Measurements from ENCODE around the gene CA14. TPM values are rescaled to one million over a fixed set of nuclear protein-coding genes. Genes with fewer than 3 reads are reported as not detected.
A peak's percentile ranks its signal among the peaks of the same experiment; 100 is the strongest.

Gene CA14
- total and polyA plus RNA-seq, 9 of the 15 experiments (the other 6 are each of a cell fraction or from before 2014, with no cell fraction given) = 0.13 to 0.57 (median 0.26) TPM; not detected in 1

GRCh38 chr1:150281221-150281757 lies 23.7 kb downstream of the CA14 start (continued):
- TF ChIP-seq PKNOX1 (IDR thresholded peaks at IDR 0.05) (no peak), FOSL1 (tag; conservative IDR thresholded peaks at IDR 0.05) (no peak), PCBP2 (IDR thresholded peaks at IDR 0.05; ENCODE audit: low read depth, low read length, poor library complexity, severe bottlenecking) (no peak), CXXC5 (CRISPR knock-in tag; IDR thresholded peaks at IDR 0.05) (no peak), HIVEP1 (CRISPR knock-in tag; IDR thresholded peaks at IDR 0.05) (no peak), SFPQ (IDR thresholded peaks at IDR 0.05; ENCODE audit: low read depth, low read length) (no peak), ZNF395 (CRISPR knock-in tag; IDR thresholded peaks at IDR 0.05) (no peak), PURB (CRISPR knock-in tag; IDR thresholded peaks at IDR 0.05; ENCODE audit: low read depth) (no peak), CGGBP1 (CRISPR knock-in tag; IDR thresholded peaks at IDR 0.05) (no peak), PML (IDR thresholded peaks at IDR 0.05; ENCODE audit: low read length) (no peak), RAD21 (CRISPR knock-in tag; conservative IDR thresholded peaks at IDR 0.05 in 1 of 2, IDR thresholded peaks at IDR 0.05 in 1 of 2) (peak; percentile 50 to 72; a peak in 3 of 4 replicates), FOXA1 (IDR thresholded peaks at IDR 0.05; ENCODE audit: borderline replicate concordance) (no peak), ELF2 (CRISPR knock-in tag; IDR thresholded peaks at IDR 0.05) (no peak), MEF2A (IDR thresholded peaks at IDR 0.05; ENCODE audit: control insufficient read depth, low read depth, low read length) (no peak), RAD51 (IDR thresholded peaks at IDR 0.05; ENCODE audit: borderline replicate concordance, low read depth) (no peak), ZNF780A (CRISPR knock-in tag; IDR thresholded peaks at IDR 0.05) (no peak), MAZ (CRISPR knock-in tag; conservative IDR thresholded peaks at IDR 0.05 in 1 of 2, IDR thresholded peaks at IDR 0.05 in 1 of 2) (0 out of 4 replicates have a peak, but pooled peaks of 1 of the 2 experiments have one; percentile 17)
- TF ChIP-seq, protein P1, sequence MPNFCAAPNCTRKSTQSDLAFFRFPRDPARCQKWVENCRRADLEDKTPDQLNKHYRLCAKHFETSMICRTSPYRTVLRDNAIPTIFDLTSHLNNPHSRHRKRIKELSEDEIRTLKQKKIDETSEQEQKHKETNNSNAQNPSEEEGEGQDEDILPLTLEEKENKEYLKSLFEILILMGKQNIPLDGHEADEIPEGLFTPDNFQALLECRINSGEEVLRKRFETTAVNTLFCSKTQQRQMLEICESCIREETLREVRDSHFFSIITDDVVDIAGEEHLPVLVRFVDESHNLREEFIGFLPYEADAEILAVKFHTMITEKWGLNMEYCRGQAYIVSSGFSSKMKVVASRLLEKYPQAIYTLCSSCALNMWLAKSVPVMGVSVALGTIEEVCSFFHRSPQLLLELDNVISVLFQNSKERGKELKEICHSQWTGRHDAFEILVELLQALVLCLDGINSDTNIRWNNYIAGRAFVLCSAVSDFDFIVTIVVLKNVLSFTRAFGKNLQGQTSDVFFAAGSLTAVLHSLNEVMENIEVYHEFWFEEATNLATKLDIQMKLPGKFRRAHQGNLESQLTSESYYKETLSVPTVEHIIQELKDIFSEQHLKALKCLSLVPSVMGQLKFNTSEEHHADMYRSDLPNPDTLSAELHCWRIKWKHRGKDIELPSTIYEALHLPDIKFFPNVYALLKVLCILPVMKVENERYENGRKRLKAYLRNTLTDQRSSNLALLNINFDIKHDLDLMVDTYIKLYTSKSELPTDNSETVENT (CRISPR knock-in tag; IDR thresholded peaks at IDR 0.05) = no peak
- TF ChIP-seq, protein P2, sequence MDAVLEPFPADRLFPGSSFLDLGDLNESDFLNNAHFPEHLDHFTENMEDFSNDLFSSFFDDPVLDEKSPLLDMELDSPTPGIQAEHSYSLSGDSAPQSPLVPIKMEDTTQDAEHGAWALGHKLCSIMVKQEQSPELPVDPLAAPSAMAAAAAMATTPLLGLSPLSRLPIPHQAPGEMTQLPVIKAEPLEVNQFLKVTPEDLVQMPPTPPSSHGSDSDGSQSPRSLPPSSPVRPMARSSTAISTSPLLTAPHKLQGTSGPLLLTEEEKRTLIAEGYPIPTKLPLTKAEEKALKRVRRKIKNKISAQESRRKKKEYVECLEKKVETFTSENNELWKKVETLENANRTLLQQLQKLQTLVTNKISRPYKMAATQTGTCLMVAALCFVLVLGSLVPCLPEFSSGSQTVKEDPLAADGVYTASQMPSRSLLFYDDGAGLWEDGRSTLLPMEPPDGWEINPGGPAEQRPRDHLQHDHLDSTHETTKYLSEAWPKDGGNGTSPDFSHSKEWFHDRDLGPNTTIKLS (IDR thresholded peaks at IDR 0.05; ENCODE audit: borderline replicate concordance, low read depth) = no peak

Measured in K562 (cell line).